ENCODE measurements around the gene NFE2L3. TPM values are rescaled to one million over a fixed set of nuclear protein-coding genes. Genes with fewer than 3 reads are reported as not detected.

Gene NFE2L3
- total and polyA plus RNA-seq, 5 donors = 0.32 to 1.3 (median 1.1) TPM

DNA sequence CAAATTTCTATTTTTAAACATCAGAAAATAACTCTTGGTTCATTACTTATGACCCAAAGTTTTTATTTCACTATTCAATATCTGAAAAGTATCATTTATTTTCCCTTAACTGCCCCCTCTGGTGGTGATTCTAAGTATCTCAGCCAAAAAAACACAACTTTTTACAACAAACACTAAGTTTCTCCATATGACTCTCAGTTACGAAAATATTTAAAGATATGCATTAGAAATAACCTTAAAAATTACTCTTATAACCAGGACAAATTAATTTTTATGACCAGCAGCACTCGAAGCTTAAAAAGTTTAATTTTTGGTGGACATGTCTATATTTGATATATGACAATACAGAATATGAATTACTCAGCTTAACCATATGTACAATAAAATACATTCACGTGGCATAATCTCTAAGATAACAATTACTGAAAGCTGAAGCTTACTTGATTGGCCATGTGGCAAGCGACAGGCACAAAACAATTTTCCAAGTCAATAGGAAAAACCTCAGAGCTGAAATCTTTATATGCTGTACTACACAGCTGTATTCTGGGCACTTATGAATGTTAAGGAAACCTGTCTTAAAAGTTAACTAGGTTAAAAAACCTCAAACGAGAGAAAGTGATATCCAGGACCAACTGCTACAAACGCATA lies 46.3 kb downstream of the NFE2L3 start:
- DNase-seq (no peak), ATAC-seq (no peak)
- under 1% methylated on average over 6 of the region's 6 CpGs for WGBS
- Histone ChIP-seq H3K9me3 (ENCODE audit: control insufficient read depth, low read length) (no peaks in the 10 kb centered on the region), H3K4me1 (ENCODE audit: control insufficient read depth, insufficient read depth, low read length) (peaks cover 9% of the 10 kb centered on the region), H3K27ac (ENCODE audit: low read length) (no peak overlapping the region), H3K27me3 (ENCODE audit: control insufficient read depth, insufficient read depth) (no peaks in the 10 kb centered on the region), H3K4me3 (ENCODE audit: low read length) (peak overlapping the region; percentile 93)
- intact Hi-C loops (cut with DNase I) = no loop called here

GRCh38 chr7:26198781-26199169 lies 46.8 kb downstream of the NFE2L3 start:
- DNase-seq (no peak), ATAC-seq (no peak)
- Histone ChIP-seq H3K4me1 (ENCODE audit: control insufficient read depth, insufficient read depth, low read length) (peaks cover 7% of the 10 kb centered on the region), H3K27ac (ENCODE audit: low read length) (no peak overlapping the region), H3K4me3 (ENCODE audit: low read length) (peak overlapping the region; percentile 93), H3K9me3 (ENCODE audit: control insufficient read depth, low read length) (no peaks in the 10 kb centered on the region), H3K27me3 (ENCODE audit: control insufficient read depth, insufficient read depth) (no peaks in the 10 kb centered on the region)
- intact Hi-C loops (cut with DNase I) = no loop called here
- WGBS = 0% methylated on average over 7 of the region's 7 CpGs

GRCh38 chr7:26199301-26200037 lies 47.5 kb downstream of the NFE2L3 start:
- WGBS = under 1% methylated on average over 36 of the region's 36 CpGs

GRCh38 chr7:26200038-26200443 lies 48.0 kb downstream of the NFE2L3 start:
- Histone ChIP-seq H3K27me3 (ENCODE audit: control insufficient read depth, insufficient read depth) (no peaks in the 10 kb centered on the region), H3K27ac (ENCODE audit: low read length) (peak overlapping the region; percentile 99), H3K4me3 (ENCODE audit: low read length) (peak overlapping the region; percentile 93), H3K9me3 (ENCODE audit: control insufficient read depth, low read length) (no peaks in the 10 kb centered on the region), H3K4me1 (ENCODE audit: control insufficient read depth, insufficient read depth, low read length) (peaks cover 2% of the 10 kb centered on the region)
- under 1% methylated on average over 29 of the region's 29 CpGs for WGBS
- DNase-seq (peak; percentile 76 to 87 (median 86)), ATAC-seq (peak; percentile 37 to 56)
- intact Hi-C loops (cut with DNase I) = no loop called here

More at GRCh38 chr7:26199301-26200037, 47.5 kb downstream of the NFE2L3 start:
- no peaks in the 10 kb centered on the region for H3K9me3 ChIP-seq (ENCODE audit: control insufficient read depth, low read length)
- ATAC-seq = peak; percentile 23 to 48
- H3K27ac ChIP-seq (ENCODE audit: low read length) = peak overlapping the region; percentile 99
- intact Hi-C loops (cut with DNase I) = no loop called here
- H3K4me1 ChIP-seq (ENCODE audit: control insufficient read depth, insufficient read depth, low read length) = peaks cover 2% of the 10 kb centered on the region
- H3K4me3 ChIP-seq (ENCODE audit: low read length) = peak overlapping the region; percentile 93
- peak; percentile 71 to 87 (median 85) for DNase-seq
- no peaks in the 10 kb centered on the region for H3K27me3 ChIP-seq (ENCODE audit: control insufficient read depth, insufficient read depth)

- peak within 1 kb of the TSS; percentile 95 for H3K4me3 ChIP-seq (ENCODE audit: low read length)
- ATAC-seq (peak; percentile 90 to 93), DNase-seq (peak; percentile 96 to 98 (median 98))
- WGBS = under 1% methylated on average over 71 of the region's 71 CpGs
- H3K9me3 ChIP-seq (ENCODE audit: control insufficient read depth, low read length) = no peaks in the 10 kb centered on the region
- H3K4me1 ChIP-seq (ENCODE audit: control insufficient read depth, insufficient read depth, low read length) = peaks cover 2% of the 10 kb centered on the region
- no peaks in the 10 kb centered on the region for H3K27me3 ChIP-seq (ENCODE audit: control insufficient read depth, insufficient read depth)
- peak within 1 kb of the TSS; percentile 99 for H3K27ac ChIP-seq (ENCODE audit: low read length)
- intact Hi-C loops (cut with DNase I) = no loop called here
Observed at GRCh38 chr7:26200444-26201246, 48.6 kb downstream of the NFE2L3 start, which contains the start of gene HNRNPA2B1. Gene HNRNPA2B1 (minus strand): TSS chr7:26200746. CDS start chr7:26200577, 169 bp downstream.

GRCh38 chr7:26201247-26202018 lies 49.4 kb downstream of the NFE2L3 start, which contains the start of gene CBX3:
Gene CBX3 (plus strand): TSS chr7:26201745. CDS start chr7:26202999, 1,254 bp downstream.
- Histone ChIP-seq H3K27ac (ENCODE audit: low read length) (peak within 1 kb of the TSS; percentile 99), H3K4me1 (ENCODE audit: control insufficient read depth, insufficient read depth, low read length) (peaks cover 2% of the 10 kb centered on the region), H3K9me3 (ENCODE audit: control insufficient read depth, low read length) (no peaks in the 10 kb centered on the region), H3K27me3 (ENCODE audit: control insufficient read depth, insufficient read depth) (no peaks in the 10 kb centered on the region), H3K4me3 (ENCODE audit: low read length) (peak within 1 kb of the TSS; percentile 95)
- peak; percentile 78 to 80 for ATAC-seq
- intact Hi-C loops (cut with DNase I) = no loop called here
- WGBS = 1% methylated on average over 86 of the region's 86 CpGs
- peak; percentile 92 to 96 (median 95) for DNase-seq

GRCh38 chr7:26202019-26202990 lies 50.3 kb downstream of the NFE2L3 start:
- WGBS = under 1% methylated on average over 67 of the region's 68 CpGs
- Histone ChIP-seq H3K4me3 (ENCODE audit: low read length) (peak overlapping the region; percentile 95), H3K4me1 (ENCODE audit: control insufficient read depth, insufficient read depth, low read length) (no peaks in the 10 kb centered on the region), H3K9me3 (ENCODE audit: control insufficient read depth, low read length) (no peaks in the 10 kb centered on the region), H3K27me3 (ENCODE audit: control insufficient read depth, insufficient read depth) (no peaks in the 10 kb centered on the region), H3K27ac (ENCODE audit: low read length) (peak overlapping the region; percentile 96)
- DNase-seq (peak; percentile 65 to 88 (median 87)), ATAC-seq (peak; percentile 15 to 24)
- intact Hi-C loops (cut with DNase I) = no loop called here

- peak overlapping the region; percentile 95 for H3K4me3 ChIP-seq (ENCODE audit: low read length)
- H3K4me1 ChIP-seq (ENCODE audit: control insufficient read depth, insufficient read depth, low read length) = peaks cover under 1% of the 10 kb centered on the region
- DNase-seq = no peak
- WGBS = 7% methylated on average over 2 of the region's 2 CpGs
- no peaks in the 10 kb centered on the region for H3K9me3 ChIP-seq (ENCODE audit: control insufficient read depth, low read length)
- ATAC-seq = no peak
- intact Hi-C loops (cut with DNase I) = no loop called here
- no peak overlapping the region for H3K27ac ChIP-seq (ENCODE audit: low read length)
- H3K27me3 ChIP-seq (ENCODE audit: control insufficient read depth, insufficient read depth) = no peaks in the 10 kb centered on the region
Observed at GRCh38 chr7:26203016-26203415, 51.0 kb downstream of the NFE2L3 start.

DNA sequence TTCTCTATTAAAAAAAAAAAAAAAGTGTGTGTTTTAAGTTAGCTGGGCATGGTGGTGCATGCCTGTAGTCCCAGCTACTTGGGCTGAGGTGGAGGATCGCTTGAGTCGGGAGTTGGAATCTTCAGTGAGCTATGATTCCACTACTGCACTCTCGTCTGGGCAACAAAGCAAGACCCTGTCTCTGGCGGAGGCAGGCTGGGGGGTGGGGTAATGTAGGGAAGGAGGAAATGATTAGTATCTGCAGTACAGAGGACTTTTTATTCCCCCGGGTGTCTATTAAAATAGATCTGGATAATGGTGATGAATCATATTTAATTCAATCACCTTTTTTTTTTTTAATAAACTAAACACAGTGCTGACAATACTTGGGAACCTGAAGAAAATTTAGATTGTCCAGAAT lies 56.0 kb downstream of the NFE2L3 start:
- 63% methylated on average over 5 of the region's 5 CpGs for WGBS
- Histone ChIP-seq H3K27ac (ENCODE audit: low read length) (no peak overlapping the region), H3K27me3 (ENCODE audit: control insufficient read depth, insufficient read depth) (no peaks in the 10 kb centered on the region), H3K4me3 (ENCODE audit: low read length) (no peak overlapping the region), H3K4me1 (ENCODE audit: control insufficient read depth, insufficient read depth, low read length) (peaks cover 1% of the 10 kb centered on the region), H3K9me3 (ENCODE audit: control insufficient read depth, low read length) (no peaks in the 10 kb centered on the region)
- DNase-seq (no peak), ATAC-seq (no peak)
- intact Hi-C loops (cut with DNase I) = no loop called here
